Dermis blood vessel endothelial cell (primary cell): ENCODE data around the gene TPST1. TPM values are rescaled to one million over a fixed set of nuclear protein-coding genes. Genes with fewer than 3 reads are reported as not detected.
"Not testable (repeated sequence)": the region's sequence is repeated elsewhere in the genome, so short reads cannot be mapped to it uniquely, and the experiment has no call there.

Source experiments
- DNase-seq: peaks from one replicate; pipeline ENCODE4 v3.0.0; 2010
- total RNA-seq: library from RNA; depleted of rRNA; stranded (reverse); fragments of >200 nt; gene quantifications from 2 replicates; pipeline ENCODE4 v1.2.3, GENCODE V29; 2014

The TPST1 gene
- total RNA-seq, 1 donor from 2014 or later: 42.5 TPM

DNA sequence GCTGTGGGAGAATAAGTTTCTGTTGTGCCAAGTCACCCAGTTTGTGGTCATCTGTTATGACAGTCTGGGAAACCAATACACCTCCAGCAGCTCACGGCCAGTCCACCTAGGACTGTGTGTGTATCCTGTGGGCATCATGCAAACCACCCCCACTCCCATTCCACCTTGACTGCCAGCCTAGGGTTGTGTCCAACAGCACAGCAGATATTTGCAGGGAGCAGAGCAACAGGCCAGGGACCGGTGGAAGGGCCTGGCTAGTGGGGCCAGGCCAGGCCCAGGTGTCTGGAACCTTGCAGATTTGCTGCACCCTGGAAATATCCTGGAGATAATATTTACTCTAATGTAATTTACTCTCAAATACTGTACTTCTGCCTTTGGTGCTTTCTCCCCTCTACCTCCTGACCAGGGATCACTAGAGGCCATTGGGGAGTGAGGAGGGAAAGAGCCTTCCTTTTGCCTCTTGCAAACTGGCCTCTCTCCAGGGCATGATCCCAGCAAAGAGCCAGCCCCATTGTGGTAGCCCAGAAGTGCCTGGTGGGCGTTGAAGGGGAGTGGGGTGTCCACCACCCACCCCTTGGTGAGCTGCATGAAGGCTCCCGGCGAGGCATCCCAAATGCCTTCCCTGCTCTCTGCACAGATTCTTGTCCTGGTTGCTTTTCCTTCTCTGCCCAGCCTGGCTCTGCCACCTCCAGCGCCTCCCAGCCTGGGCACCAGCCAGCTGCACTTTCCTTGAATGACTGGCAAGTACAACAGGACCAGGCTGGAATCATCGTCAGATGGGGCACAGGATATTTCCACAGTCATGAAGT, 15.2 kb upstream of the TPST1 start:
- no peak for DNase-seq

DNA sequence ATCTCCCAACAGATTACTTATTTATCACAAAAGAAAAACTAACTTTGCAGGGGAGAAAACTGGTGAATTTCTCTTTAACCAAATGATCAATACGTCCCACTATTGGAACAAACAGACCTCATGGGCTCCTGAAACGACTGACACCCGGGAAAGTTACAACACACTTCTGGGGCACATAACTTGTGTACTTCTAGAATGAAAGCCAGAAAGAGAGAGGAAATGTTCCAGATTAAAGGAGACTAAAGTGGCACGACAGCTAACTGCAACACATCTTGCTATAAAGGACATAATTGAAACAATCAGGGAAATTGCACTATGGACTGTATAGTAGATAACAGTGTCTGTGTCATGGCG, 14.7 kb upstream of the TPST1 start:
- no peak for DNase-seq

DNA sequence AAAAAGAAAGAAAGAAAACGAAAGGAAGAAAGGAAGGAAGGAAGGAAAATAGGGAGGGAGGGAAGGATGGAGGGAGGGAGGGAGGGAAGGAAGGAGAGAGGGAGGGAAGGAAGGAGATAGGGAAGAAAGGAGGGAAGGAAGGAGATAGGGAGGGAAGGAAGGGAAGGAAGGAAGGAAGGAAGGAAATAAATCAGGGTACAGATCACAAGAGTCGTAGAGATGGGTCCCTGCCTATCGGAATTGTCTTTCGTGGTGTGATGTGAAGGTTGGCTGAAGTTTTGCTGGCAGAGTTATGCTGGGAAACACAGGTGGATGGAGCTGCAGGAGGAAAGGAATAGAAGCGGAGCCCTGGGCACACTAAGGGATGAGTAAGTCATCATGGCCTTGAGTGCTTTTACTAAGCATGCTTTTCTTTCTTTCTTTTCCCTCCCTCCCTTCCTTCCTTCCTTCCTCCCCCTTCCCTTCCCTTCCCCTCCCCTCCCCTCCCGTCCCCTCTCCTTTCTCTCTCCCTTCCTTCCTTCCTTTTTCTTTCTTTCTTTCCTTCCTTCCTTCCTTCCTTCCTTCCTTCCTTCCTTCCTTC, 11.9 kb upstream of the TPST1 start:
- no peak for DNase-seq

DNA sequence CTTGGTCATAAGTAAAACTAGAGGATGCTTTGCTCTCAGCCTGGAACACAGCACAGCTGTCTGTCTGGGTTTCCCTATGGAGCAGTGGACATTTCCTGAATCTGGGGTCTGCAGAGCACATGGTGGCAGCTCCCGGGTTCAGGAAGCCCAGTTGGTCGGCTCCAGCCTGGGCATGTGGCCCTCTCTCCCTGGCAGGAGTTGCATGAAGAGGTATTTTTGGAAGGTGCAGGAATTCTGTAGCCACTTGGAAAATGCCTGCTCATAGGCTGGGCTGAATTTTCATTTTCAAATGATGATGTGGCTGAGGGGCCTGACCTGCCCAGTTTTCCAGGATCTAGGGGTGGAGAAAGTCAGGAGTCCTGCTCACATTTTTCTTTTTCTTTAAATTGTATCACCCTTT, 6.7 kb upstream of the TPST1 start:
- DNase-seq: no peak

DNA sequence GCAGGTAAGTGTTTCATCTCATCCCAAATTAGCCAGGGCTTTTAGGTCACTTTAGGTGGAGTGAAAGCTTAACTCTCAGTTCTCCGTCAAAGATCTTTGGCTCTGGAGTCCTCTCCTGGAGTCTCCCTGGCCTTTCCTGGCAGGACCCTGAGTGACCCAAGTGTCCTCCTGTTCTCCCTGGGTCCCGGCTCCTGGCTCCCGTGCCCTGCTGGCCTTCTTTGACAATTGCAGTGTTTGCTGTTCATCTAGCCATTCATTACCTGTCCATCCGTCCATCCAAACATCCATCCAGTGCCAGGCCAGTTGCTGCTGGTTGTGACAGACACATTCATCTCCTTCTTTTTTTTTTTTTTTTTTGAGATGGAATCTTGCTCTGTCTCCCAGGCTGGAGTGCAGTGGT, 6.2 kb upstream of the TPST1 start:
- DNase-seq: no peak

DNA sequence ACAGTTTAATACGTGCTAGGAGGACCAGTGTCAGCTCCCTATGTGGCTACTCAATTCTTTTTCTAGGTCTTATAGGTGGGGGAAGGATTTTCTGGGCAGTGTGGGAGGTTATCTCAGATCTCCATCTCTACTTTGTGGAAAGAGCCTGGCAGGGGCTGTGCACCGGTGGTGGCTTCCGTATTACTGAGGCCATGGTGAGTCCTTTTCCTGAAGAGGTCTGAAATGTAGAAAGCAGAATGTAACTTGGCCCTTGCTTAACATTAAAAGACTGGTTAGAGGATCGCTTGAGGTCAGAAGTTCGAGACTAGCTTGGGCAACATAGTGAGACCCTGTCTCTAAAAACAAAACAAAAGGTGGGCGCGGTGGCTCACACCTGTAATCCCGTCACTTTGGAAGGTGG, 2.7 kb upstream of the TPST1 start:
- DNase-seq: no peak

- DNase-seq: peak; percentile 24
Observed at GRCh38 chr7:66205741-66206090, 582 bp downstream of the TPST1 start.

DNA sequence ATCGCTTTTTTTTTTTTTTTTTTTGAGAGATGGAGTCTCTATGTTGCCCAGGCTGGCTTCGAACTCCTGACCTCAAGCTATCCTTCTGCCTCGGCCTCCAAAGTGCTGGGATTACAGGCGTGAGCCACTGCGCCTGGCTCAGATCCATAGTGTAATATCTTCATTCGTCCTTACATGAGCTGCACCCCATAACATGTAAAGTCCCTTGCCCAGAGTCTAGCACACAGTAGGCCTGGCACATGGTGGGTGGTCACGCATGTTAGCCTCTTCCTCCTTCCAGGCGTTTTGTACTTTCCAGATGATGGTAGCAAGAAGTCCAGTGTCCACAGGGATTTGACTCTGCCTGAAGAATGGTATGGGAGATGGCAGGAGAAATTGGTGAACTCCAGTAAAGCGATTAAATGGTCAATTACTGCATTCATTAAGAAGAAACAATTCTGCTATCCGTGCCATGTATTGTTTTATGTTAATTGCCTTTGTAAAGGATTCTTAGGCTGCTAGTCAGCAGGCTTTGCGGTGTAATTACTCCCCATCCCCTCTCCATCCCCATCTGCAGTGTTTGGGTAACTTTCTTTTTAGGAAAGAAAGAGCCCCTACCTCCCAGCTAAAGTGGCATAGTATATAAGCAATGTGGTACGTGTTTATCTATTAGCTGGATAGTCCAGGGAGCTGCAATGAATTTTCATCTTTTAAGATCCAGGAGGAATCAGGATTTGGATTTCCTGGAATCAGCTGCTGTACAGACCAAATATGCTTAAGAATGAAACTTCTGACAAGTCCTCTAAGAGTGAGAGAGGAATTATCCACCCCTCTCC, 1.2 kb downstream of the TPST1 start:
- no peak for DNase-seq

- no peak for DNase-seq
Observed at GRCh38 chr7:66206934-66207240, 1.8 kb downstream of the TPST1 start.

- DNase-seq: no peak
Observed at GRCh38 chr7:66207540-66207939, 2.4 kb downstream of the TPST1 start.

- DNase-seq: no peak
Observed at GRCh38 chr7:66211429-66211828, 6.3 kb downstream of the TPST1 start.

DNA sequence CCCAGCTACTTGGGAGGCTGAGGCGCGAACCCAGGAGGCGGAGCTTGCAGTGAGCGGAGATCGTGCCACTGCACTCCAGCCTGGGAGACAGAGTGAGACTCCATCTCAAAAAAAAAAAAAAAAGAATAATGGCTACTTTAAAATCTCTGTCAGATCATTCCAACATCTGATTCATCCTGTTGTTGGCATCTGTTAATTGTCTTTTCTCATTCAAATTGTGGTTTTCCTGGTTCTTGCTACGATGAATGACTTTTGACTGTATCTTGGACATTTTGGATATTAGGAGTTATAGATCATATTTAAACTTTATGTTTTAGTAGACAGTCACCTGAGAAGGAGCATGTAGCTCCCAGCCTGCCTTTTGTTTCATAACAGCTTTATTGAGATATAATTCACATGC, 8.5 kb downstream of the TPST1 start:
- no peak for DNase-seq

DNA sequence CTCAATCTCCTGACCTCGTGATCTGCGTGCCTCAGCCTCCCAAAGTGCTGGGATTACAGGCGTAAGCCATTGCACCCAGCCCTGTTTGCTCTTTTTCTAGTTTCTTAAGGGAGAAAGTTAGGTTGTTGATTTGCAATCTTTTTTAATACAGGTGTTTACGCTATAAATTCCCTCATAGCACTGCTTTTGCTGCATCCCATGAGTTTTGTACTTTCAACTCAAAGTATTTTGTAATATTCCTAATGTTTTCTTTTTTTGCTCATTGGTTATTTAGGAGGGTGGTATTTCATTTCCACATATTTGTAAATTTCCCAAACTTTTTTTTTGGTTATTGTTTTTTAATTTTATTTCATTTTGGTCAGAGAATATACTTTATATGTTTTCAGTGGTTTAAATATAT, 11.6 kb downstream of the TPST1 start:
- DNase-seq: no peak

- no peak for DNase-seq
Observed at GRCh38 chr7:66219805-66220204, 14.7 kb downstream of the TPST1 start.

- no peak for DNase-seq
Observed at GRCh38 chr7:66221442-66221841, 16.3 kb downstream of the TPST1 start.

DNA sequence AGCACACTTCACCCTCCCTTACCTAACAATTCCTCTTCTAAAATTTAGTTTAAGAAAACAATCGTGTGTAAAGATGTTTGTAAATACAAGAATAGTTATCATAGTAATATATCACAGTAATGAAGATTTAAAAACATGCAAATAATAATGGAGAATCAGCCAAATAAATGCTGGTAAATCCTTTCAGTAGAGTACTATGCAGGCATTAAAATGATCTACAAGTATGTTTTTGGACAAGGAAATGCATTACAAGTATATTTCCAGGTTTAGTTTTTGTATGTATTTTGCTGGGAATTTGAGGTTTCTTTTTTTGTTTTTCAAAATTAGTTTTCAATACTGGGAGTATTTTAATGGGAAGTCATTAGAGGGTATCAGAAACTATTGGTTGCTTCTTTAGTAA, 22.7 kb downstream of the TPST1 start:
- DNase-seq: no peak

DNA sequence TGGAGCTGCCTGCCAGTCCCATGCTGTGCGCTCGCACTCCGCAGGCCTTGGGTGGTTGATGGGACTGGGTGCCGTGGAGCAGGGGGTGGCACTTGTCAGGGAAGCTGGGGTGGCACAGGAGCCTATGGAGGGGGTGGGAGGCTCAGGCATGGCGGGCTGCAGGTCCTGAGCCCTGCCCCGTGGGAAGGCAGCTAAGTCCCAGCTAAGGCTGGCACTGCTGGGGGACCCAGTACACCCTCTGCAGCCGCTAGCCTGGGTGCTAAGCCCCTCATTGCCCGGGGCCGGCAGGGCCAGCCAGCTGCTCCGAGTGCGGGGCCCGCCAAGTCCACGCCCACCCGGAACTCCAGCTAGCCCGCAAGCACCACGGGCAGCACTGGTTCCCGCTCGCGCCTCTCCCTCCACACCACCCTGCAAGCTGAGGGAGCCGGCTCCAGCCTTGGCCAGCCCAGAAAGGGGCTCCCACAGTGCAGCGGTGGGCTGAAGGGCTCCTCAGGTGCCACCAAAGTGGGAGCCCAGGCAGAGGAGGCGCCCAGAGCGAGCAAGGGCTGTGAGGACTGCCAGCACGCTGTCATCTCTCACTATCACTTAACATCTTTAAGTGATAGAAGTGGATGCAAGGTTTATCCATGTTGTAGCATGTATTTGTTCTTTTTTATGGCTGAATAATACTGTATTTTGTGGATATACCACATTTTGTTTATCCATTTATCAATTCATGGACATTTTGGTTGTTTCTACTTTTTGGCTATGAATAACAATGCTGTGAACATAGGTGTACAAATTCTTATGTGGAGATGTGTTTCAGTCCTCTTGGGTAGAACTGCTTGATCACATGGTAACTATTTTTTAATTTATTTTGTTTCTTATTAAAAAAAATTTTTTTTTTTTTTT, 26.4 kb downstream of the TPST1 start:
- DNase-seq: not testable (repeated sequence)

DNA sequence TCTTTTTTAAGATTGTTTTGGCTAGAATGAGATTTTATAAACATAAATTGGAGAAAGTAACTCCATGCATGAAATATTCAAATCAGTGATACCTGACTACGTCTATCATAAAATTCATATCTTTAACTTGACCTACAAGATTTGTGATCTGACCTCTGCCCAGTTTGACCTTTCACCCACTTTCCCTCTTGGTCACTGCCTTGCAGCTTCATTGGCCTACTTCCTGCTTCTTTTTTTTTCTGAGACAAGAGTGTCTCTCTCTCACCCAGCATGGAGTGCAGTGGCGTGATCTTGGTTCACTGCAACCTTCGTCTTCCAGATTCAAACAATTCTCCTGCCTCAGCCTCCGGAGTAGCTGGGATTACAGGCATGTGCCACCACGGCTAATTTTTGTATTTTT, 28.5 kb downstream of the TPST1 start:
- DNase-seq: no peak

- DNase-seq: no peak
Observed at GRCh38 chr7:66236713-66237303, 31.7 kb downstream of the TPST1 start.

- DNase-seq: no peak
Observed at GRCh38 chr7:66237906-66238772, 33.0 kb downstream of the TPST1 start.

- peak; percentile 15 for DNase-seq
Observed at GRCh38 chr7:66238773-66239466, 33.8 kb downstream of the TPST1 start.
